K562 (cell line): ENCODE data around the gene TRAPPC2B. TPM values are rescaled to one million over a fixed set of nuclear protein-coding genes. Genes with fewer than 3 reads are reported as not detected.
A peak's percentile ranks its signal among the peaks of the same experiment; 100 is the strongest.

Experiments used
- ATAC-seq: fragments of 200-7000 bp; cut with Tn5 transposase; 3 replicates; pipeline ENCODE4 v1.9.1; 2020; ENCODE audit warnings: moderate library complexity
- BruUV-seq: library from RNA; stranded (reverse); fragments of 400-500 nt; replicated peaks from 2 replicates; lab custom pipeline; 2021; lab: Mats Ljungman, UMichigan
- CTCF ChIA-PET: fragments of 300-600 bp; formaldehyde crosslinking; extraction: SDS; loops from one replicate; lab custom pipeline; 2021; ENCODE audit warnings: low intra/inter-chr PET ratio; lab: Yijun Ruan, JAX
- POLR2A ChIA-PET: fragments of 300-600, 350-650 bp; sonication (Branson Sonifier 250); formaldehyde crosslinking; extraction: SDS; loops from one replicate; lab custom pipeline; 2021; ENCODE audit warnings: antibody characterized with exemption, inconsistent platforms; lab: Yijun Ruan, JAX
- DNase-seq, 4 experiments: peaks; one replicate each; pipeline versions ENCODE4 v3.0.0 to v3.0.0-alpha.2; 2011 to 2018; ENCODE audit warnings: low spot score in 3 of 4, mixed read lengths in 3 of 4; ENCODE audit errors: extremely low read depth in 1 of 4
- FAIRE-seq: peaks from 2 replicates; lab custom pipeline; 2011; peaks lifted over from hg19 to GRCh38; lab: Jason Lieb, UNC
- H2AFZ ChIP-seq: 2 replicates; pipeline ENCODE4 v1.6.0; 2011; ENCODE audit warnings: low read depth, low read length, control low read depth, inconsistent platforms
- H3K27ac ChIP-seq: fragments of 200-600 bp; 3 replicates; pipeline ENCODE4 v1.8.0; 2011; ENCODE audit warnings: low read depth, mild to moderate bottlenecking, control low read depth, inconsistent platforms, low read length, moderate library complexity, mixed read lengths; ENCODE audit errors: extremely low read depth
- H3K27me3 ChIP-seq, 2 experiments: fragments of 300-600 bp in 1 of 2; 2 replicates in 1 of 2; 3 replicates in 1 of 2; pipeline versions ENCODE4 v1.6.0 to v1.8.0; 2011; ENCODE audit warnings: inconsistent platforms in 2 of 2, low read length in 2 of 2, mild to moderate bottlenecking in 1 of 2, mixed read lengths in 1 of 2, moderate library complexity in 1 of 2; ENCODE audit not compliant: control insufficient read depth in 2 of 2, insufficient read depth in 2 of 2
- H3K36me3 ChIP-seq: fragments of 300-600 bp; 3 replicates; pipeline ENCODE4 v1.8.0; 2011; ENCODE audit warnings: mild to moderate bottlenecking, low read length, inconsistent platforms; ENCODE audit not compliant: control insufficient read depth, insufficient read depth
- H3K4me1 ChIP-seq, 2 experiments: fragments of 200-600 bp in 1 of 2; replicated peaks in 1 of 2; 2 replicates in 1 of 2; 3 replicates in 1 of 2; pipeline versions ENCODE4 v1.5.1 to v1.8.0; 2011; ENCODE audit warnings: inconsistent platforms in 2 of 2, low read length in 2 of 2, mild to moderate bottlenecking in 1 of 2, mixed read lengths in 1 of 2, moderate library complexity in 1 of 2; ENCODE audit not compliant: control insufficient read depth in 2 of 2, insufficient read depth in 2 of 2
- H3K4me2 ChIP-seq: 2 replicates; pipeline ENCODE4 v1.6.1; 2011; ENCODE audit warnings: low read length, control low read depth, inconsistent platforms, mixed read lengths; ENCODE audit not compliant: insufficient read depth
- H3K4me3 ChIP-seq: fragments of 200-600 bp; sonication (generic), shearing (Covaris generic); 2 replicates; pipeline ENCODE4 v1.5.1; 2016; ENCODE audit warnings: control low read depth, inconsistent platforms
- H3K79me2 ChIP-seq: fragments of 200-600 bp; 3 replicates; pipeline ENCODE4 v1.8.0; 2011; ENCODE audit warnings: low read length, inconsistent platforms; ENCODE audit not compliant: control insufficient read depth, insufficient read depth
- H3K9ac ChIP-seq, 2 experiments: 2 replicates each; pipeline versions ENCODE4 v1.6.0 to v1.6.1; 2011; ENCODE audit warnings: low read depth in 2 of 2, low read length in 2 of 2, control low read depth in 1 of 2, inconsistent platforms in 1 of 2, mild to moderate bottlenecking in 1 of 2, mixed read lengths in 1 of 2; ENCODE audit not compliant: insufficient read depth in 1 of 2
- H3K9me1 ChIP-seq: one replicate; pipeline ENCODE4 v1.6.0; 2011; ENCODE audit warnings: inconsistent platforms, mild to moderate bottlenecking, low read length, moderate library complexity; ENCODE audit not compliant: control insufficient read depth, insufficient read depth
- H3K9me3 ChIP-seq: replicated peaks from 2 replicates; pipeline ENCODE4 v1.5.1; 2011; ENCODE audit warnings: low read depth, low read length, inconsistent platforms; ENCODE audit not compliant: control insufficient read depth, insufficient read depth
- H4K20me1 ChIP-seq: replicated peaks from 2 replicates; pipeline ENCODE4 v1.6.1; 2011; ENCODE audit warnings: low read length, inconsistent platforms, mixed read lengths; ENCODE audit not compliant: control insufficient read depth, insufficient read depth
- ARHGAP35 ChIP-seq: fragments of 450-650 bp; IDR thresholded peaks from 2 replicates; pipeline ENCODE4 v1.6.1; 2018; ENCODE audit not compliant: partially characterized antibody
- ELF2 ChIP-seq: fragments of 250-450 bp; sonication (Bioruptor Pico); IDR thresholded peaks from 2 replicates; pipeline ENCODE4 v1.5.0; 2021; ENCODE audit warnings: mild to moderate bottlenecking
- ETV1 ChIP-seq: fragments of 450-650 bp; conservative IDR thresholded peaks from 2 replicates; pipeline ENCODE4 v1.6.1; 2016; ENCODE audit warnings: missing genetic modification characterization, control low read depth, low read depth, missing compliant biosample characterization
- ETV6 ChIP-seq, 3 experiments: fragments of 150-350 bp in 1 of 3; sonication (generic) in 1 of 3; formaldehyde crosslinking in 1 of 3; IDR thresholded peaks; 2 replicates each; pipeline versions ENCODE4 v1.6.1 to v1.8.0; 2014 to 2022; ENCODE audit warnings: borderline replicate concordance in 2 of 3, low read depth in 2 of 3, antibody characterized with exemption in 1 of 3, low read length in 1 of 3, mild to moderate bottlenecking in 1 of 3, missing genetic modification reagents in 1 of 3
- HMG20A ChIP-seq: fragments of 450-650 bp; formaldehyde crosslinking; conservative IDR thresholded peaks from 2 replicates; pipeline ENCODE4 v1.4.0; 2020; ENCODE audit warnings: mild to moderate bottlenecking, mixed read lengths
- KDM1A ChIP-seq, 2 experiments: fragments of 450-650 bp; IDR thresholded peaks; 2 replicates each; pipeline ENCODE4 v1.6.1; 2016; ENCODE audit warnings: mild to moderate bottlenecking in 2 of 2
- MEF2D ChIP-seq: conservative IDR thresholded peaks from 2 replicates; pipeline ENCODE4 v1.6.1; 2016; ENCODE audit warnings: low read depth, missing genetic modification characterization, missing compliant biosample characterization
- POLR2AphosphoS5 ChIP-seq: IDR thresholded peaks from 2 replicates; pipeline ENCODE4 v1.6.1; 2011; ENCODE audit warnings: mild to moderate bottlenecking, low read depth, low read length, moderate library complexity; ENCODE audit not compliant: control insufficient read depth, insufficient read depth
- PTBP1 ChIP-seq: fragments of 200-400 bp; formaldehyde crosslinking; IDR thresholded peaks from 2 replicates; pipeline ENCODE4 v1.6.1; 2017; ENCODE audit warnings: low read depth, low read length
- SREBF2 ChIP-seq: sonication (generic); formaldehyde crosslinking; IDR thresholded peaks from 2 replicates; pipeline ENCODE4 v1.4.0; 2020; ENCODE audit warnings: mild to moderate bottlenecking, missing genetic modification reagents
- ZNF224 ChIP-seq: sonication (generic); formaldehyde crosslinking; IDR thresholded peaks from 2 replicates; pipeline ENCODE4 v1.8.0; 2022; ENCODE audit warnings: mild to moderate bottlenecking, missing genetic modification reagents
- ZNF589 ChIP-seq: fragments of 200-800 bp; sonication (Bioruptor generic); IDR thresholded peaks from 2 replicates; pipeline ENCODE4 v1.6.1; 2016; ENCODE audit warnings: low read depth, missing genetic modification characterization, missing compliant biosample characterization
- WGBS: fragments of 100-300 bp; shearing (Covaris generic); methylation state at CpG from one replicate; pipeline ENCODE4 v1.1.6; 2016; ENCODE audit warnings: low coverage, mixed read lengths; ENCODE audit not compliant: insufficient coverage; ENCODE audit errors: missing lambda C conversion rate; 5-methylcytosine and 5-hydroxymethylcytosine counted together
- in situ Hi-C: fragments of 300-500 bp; cut with MboI; formaldehyde crosslinking; loops from 4 replicates; pipeline ENCODE4 v1.15.0; 2018; ENCODE audit warnings: inconsistent platforms, mixed read lengths
- intact Hi-C: fragments of 100-400 bp; cut with micrococcal nuclease; formaldehyde crosslinking; loops from 2 replicates; pipeline ENCODE4 v1.14.2; 2022
- polyA plus RNA-seq, 8 experiments: library from polyadenylated mRNA; depleted of rRNA in 4 of 8; stranded (reverse) in 5 of 8; unstranded in 3 of 8; fragments of >200 nt; fragmentation: Nextera tagmentation in 2 of 8; fragmentation: Illumina TruSeq in 1 of 8; extraction: Ambion mirVana in 2 of 8; extraction: Trizol in 1 of 8; gene quantifications; 2 replicates each; pipeline versions ENCODE4 v1.2.1 to v1.2.3, GENCODE V29; 2011 to 2014; ENCODE audit warnings: inconsistent platforms in 1 of 8, missing spikeins in 1 of 8
- total RNA-seq, 7 experiments: library from RNA; depleted of rRNA in 6 of 7; stranded (reverse); fragments of >200 nt in 6 of 7; fragmentation: Illumina TruSeq in 2 of 7; extraction: Trizol in 2 of 7; gene quantifications; 2 replicates each; pipeline versions ENCODE4 v1.2.1 to v1.2.3, GENCODE V29; 2011 to 2021; ENCODE audit warnings: low replicate concordance in 1 of 7
- TF ChIP-seq, protein P1 (sequence below): fragments of 450-650 bp; conservative IDR thresholded peaks from 2 replicates; pipeline ENCODE4 v1.6.1; 2016; ENCODE audit warnings: missing genetic modification characterization, low read depth, mild to moderate bottlenecking, control low read depth, missing compliant biosample characterization
- TF ChIP-seq, protein P2 (sequence below), 2 experiments: fragments of 450-650 bp in 1 of 2; sonication (generic) in 1 of 2; formaldehyde crosslinking in 1 of 2; IDR thresholded peaks in 1 of 2; conservative IDR thresholded peaks in 1 of 2; 2 replicates each; pipeline versions ENCODE4 v1.6.1 to v1.8.1; 2016 to 2023; ENCODE audit warnings: mild to moderate bottlenecking in 2 of 2, moderate library complexity in 2 of 2, inconsistent platforms in 1 of 2, missing genetic modification reagents in 1 of 2

TRAPPC2B gene
- total and polyA plus RNA-seq, 9 of the 15 experiments (the other 6 are each of a cell fraction or from before 2014, with no cell fraction given): 2.2 to 20.4 (median 4.6) TPM

DNA sequence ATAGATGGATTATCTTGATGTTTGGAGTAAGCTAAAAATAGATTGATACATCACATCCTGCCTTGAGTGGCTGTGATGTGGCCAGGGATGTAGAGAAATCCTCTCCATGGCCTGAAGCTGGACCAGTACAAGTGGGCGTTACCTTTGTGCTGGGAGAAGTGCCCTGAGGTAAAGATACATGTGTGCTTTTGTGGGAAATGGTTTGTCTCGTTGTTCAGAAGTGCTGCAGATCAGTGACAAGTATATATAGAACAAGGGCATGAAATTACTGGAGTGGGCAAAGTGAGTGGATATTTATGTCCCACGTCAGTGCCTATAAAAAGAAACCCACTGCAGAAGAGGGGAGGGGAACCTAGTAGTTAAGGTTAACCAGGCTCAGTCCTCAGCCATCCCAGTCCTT lies 24.5 kb upstream of the TRAPPC2B start:
- no peaks in the 10 kb centered on the region for H3K36me3 ChIP-seq
- POLR2A ChIA-PET: no interaction called here
- H3K79me2 ChIP-seq: no peaks in the 10 kb centered on the region
- ATAC-seq (no peak), FAIRE-seq (no peak), DNase-seq (no peak)
- in situ Hi-C loops: no loop called here
- H3K27me3 ChIP-seq: no peaks in the 10 kb centered on the region
- no TSS peak for BruUV-seq
- no peak overlapping the region for H3K4me3 ChIP-seq
- no peaks in the 10 kb centered on the region for H3K9me1 ChIP-seq
- H3K9me3 ChIP-seq: no peaks in the 10 kb centered on the region
- intact Hi-C loops: no loop called here
- WGBS: 5% methylated on average over 3 of the region's 3 CpGs
- no peak overlapping the region for H2AFZ ChIP-seq
- no peak overlapping the region for H3K9ac ChIP-seq
- TF ChIP-seq PTBP1: no peak
- TF ChIP-seq MEF2D (tag): 0 out of 2 replicates have a peak, but pooled peaks have one; percentile 5
- TF ChIP-seq, all 486 proteins: peak for 1
- CTCF ChIA-PET: no interaction called here
- H3K4me2 ChIP-seq: no peak overlapping the region
- H3K27ac ChIP-seq: no peak overlapping the region
- H4K20me1 ChIP-seq: no peaks in the 10 kb centered on the region
- H3K4me1 ChIP-seq: no peaks in the 10 kb centered on the region; a peak in 1 of 5 replicates

DNA sequence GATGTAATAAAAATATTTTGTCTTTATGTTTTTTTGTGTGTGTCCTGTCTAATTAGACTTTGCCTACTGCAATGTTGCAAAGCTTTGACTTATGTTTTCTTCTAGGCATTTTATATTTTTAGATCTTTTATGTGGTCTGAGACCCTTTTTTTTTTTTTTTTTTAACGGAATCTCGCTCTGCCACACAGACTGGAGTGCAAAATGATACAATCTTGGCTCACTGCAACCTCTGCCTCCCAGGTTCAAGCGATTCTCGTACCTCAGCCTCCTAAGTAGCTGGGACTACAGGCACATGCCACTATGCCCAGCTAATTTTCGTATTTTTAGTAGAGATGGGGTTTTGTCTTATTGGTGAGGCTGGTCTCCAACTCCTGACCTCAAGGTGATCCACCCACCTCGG lies 20.8 kb upstream of the TRAPPC2B start:
- no peak overlapping the region for H3K27ac ChIP-seq
- in situ Hi-C loops (no loop called here), intact Hi-C loops (no loop called here)
- no peak; the same call in 2 of the 3 replicates for ATAC-seq
- no peaks in the 10 kb centered on the region for H3K79me2 ChIP-seq
- no peaks in the 10 kb centered on the region; a peak in 1 of 5 replicates for H3K4me1 ChIP-seq
- DNase-seq: no peak
- H3K27me3 ChIP-seq: no peaks in the 10 kb centered on the region
- ChIA-PET POLR2A (no interaction called here), CTCF (no interaction called here)
- H3K9me3 ChIP-seq: no peaks in the 10 kb centered on the region
- H3K9ac ChIP-seq: no peak overlapping the region
- BruUV-seq: no TSS peak
- no peaks in the 10 kb centered on the region for H3K36me3 ChIP-seq
- H3K9me1 ChIP-seq: no peaks in the 10 kb centered on the region
- H3K4me3 ChIP-seq: no peak overlapping the region
- no peaks in the 10 kb centered on the region for H4K20me1 ChIP-seq
- no peak overlapping the region for H2AFZ ChIP-seq
- no peak overlapping the region for H3K4me2 ChIP-seq
- no peak for FAIRE-seq
- 5% methylated on average over 6 of the region's 6 CpGs for WGBS
- TF ChIP-seq, protein P1, sequence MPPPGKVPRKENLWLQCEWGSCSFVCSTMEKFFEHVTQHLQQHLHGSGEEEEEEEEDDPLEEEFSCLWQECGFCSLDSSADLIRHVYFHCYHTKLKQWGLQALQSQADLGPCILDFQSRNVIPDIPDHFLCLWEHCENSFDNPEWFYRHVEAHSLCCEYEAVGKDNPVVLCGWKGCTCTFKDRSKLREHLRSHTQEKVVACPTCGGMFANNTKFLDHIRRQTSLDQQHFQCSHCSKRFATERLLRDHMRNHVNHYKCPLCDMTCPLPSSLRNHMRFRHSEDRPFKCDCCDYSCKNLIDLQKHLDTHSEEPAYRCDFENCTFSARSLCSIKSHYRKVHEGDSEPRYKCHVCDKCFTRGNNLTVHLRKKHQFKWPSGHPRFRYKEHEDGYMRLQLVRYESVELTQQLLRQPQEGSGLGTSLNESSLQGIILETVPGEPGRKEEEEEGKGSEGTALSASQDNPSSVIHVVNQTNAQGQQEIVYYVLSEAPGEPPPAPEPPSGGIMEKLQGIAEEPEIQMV (tag): no peak
- no peak for TF ChIP-seq ETV1 (tag)
- TF ChIP-seq, protein P2, sequence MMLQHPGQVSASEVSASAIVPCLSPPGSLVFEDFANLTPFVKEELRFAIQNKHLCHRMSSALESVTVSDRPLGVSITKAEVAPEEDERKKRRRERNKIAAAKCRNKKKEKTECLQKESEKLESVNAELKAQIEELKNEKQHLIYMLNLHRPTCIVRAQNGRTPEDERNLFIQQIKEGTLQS (IDR thresholded peaks at IDR 0.05): peak; percentile 65
- TF ChIP-seq, protein P2 (CRISPR knock-in tag; conservative IDR thresholded peaks at IDR 0.05): no peak
- TF ChIP-seq SREBF2 (CRISPR knock-in tag): no peak
- TF ChIP-seq ARHGAP35: no peak
- TF ChIP-seq POLR2AphosphoS5: no peak
- no peak for TF ChIP-seq KDM1A (IDR thresholded peaks at IDR 0.05)
- TF ChIP-seq ZNF224 (CRISPR knock-in tag): no peak
- TF ChIP-seq HMG20A (CRISPR knock-in tag): no peak
- no peak for TF ChIP-seq ELF2
- TF ChIP-seq ZNF589 (CRISPR knock-in tag): no peak
- no peak for TF ChIP-seq ETV6 (IDR thresholded peaks at IDR 0.05; ENCODE audit: borderline replicate concordance in 1 of 2, low read depth in 2 of 2, low read length in 1 of 2)
- no peak for TF ChIP-seq ETV6 (CRISPR knock-in tag; IDR thresholded peaks at IDR 0.05; ENCODE audit: borderline replicate concordance)
